GM12872 (cell line): Measurements from ENCODE around the gene GABRB1.

ENCODE experiments used
- TF ChIP-seq, protein P1 (sequence below): IDR thresholded peaks from 3 replicates; pipeline ENCODE4 v1.5.1; 2011; ENCODE audit warnings: low read depth, mild to moderate bottlenecking, low read length, moderate library complexity; ENCODE audit not compliant: insufficient read depth

The GABRB1 gene

DNA sequence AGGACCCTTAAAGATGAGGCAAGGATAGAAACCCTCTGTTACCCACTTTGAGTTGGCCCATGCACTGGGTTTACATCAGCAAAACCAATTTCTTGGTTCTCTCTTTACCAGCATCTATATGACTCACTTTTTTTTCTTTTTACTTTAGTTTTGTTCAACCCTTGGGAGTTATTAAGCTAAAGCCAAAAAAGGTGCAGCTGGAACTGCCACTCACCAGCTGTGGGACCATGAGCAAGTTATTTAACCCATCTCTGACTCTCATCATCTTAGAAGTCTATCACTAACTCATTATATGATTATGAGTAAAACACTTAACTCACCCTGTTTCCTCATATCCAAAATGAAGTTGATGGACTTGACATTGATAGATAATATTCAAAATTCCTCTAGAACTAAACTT is 53.4 kb downstream of the GABRB1 start:
- TF ChIP-seq, protein P1, sequence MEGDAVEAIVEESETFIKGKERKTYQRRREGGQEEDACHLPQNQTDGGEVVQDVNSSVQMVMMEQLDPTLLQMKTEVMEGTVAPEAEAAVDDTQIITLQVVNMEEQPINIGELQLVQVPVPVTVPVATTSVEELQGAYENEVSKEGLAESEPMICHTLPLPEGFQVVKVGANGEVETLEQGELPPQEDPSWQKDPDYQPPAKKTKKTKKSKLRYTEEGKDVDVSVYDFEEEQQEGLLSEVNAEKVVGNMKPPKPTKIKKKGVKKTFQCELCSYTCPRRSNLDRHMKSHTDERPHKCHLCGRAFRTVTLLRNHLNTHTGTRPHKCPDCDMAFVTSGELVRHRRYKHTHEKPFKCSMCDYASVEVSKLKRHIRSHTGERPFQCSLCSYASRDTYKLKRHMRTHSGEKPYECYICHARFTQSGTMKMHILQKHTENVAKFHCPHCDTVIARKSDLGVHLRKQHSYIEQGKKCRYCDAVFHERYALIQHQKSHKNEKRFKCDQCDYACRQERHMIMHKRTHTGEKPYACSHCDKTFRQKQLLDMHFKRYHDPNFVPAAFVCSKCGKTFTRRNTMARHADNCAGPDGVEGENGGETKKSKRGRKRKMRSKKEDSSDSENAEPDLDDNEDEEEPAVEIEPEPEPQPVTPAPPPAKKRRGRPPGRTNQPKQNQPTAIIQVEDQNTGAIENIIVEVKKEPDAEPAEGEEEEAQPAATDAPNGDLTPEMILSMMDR, result no peak

DNA sequence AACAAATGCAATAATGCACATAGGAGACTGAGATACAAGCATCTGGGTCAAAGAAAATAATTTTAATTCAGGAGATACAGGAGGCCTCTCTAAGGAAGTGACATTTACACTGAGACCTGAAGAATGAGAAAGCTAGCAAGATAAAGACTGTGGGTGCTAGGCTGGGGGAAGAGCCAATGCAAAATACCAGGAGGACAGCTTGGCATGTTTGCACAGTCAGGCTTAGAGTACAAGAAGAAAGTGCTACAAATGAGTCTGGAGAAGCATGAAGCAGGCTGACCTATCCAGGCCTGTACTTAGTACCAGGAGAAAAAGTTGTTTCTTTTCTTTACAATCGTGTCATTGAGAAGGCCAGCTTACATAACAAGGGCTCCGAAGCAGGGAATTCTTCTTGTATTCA is 56.9 kb downstream of the GABRB1 start:
- TF ChIP-seq, protein P1, result no peak

DNA sequence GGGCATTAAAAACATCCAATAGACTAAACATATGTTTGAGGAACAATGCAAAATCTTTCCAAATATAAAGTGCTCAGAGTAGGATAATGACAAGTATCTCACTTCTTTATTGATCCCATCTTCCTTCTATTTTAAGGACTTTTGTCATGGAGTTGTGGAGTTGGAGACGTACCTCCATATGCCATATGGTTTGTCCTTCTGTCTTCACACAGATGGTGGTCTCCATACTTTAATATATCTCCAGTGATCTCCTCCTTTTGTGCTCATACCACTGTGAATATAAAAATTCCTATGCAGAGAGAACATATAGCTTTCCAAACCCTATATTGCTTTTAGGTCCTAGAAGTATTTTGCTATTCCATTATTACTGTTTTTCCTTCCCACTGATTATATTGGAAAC is 64.5 kb downstream of the GABRB1 start:
- TF ChIP-seq, protein P1, result no peak

DNA sequence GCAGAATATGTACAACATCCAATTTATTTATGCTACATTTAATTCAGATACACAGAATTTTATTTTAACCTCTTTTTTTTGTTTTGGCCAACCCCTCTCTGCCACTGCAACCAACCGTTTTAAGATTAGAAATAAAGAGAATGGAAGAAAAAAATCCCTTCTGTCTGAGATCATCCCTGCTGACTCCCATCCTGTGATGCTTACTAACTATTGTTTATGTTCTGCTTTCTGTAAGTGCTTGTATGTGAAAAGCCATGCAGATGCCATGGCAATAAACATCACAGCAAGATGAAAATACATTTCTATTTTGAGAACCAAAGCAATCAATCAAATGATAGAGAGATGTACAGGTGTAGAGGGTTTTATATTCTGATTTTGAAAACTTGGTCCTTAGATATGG is 70.1 kb downstream of the GABRB1 start:
- TF ChIP-seq, protein P1, result no peak

DNA sequence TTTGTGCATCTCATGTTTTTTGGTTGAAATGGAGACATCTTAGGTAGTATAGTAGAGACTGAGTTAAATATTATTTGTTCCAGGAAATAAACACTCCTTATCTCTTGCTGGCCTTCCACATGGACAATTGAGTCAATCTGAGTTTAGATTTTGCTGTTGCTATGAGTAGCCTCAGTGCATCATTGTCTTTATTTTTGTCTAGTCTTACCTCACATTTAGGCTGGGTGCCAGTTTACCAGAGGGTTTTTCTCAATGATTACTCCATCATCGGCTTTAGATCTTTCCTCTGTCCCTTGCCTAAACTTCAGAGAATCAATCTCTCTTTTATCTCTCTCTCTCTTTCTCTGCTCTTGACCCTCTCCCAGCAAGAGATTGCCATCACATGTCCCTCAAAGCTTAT is 73.6 kb downstream of the GABRB1 start:
- TF ChIP-seq, protein P1, result no peak

DNA sequence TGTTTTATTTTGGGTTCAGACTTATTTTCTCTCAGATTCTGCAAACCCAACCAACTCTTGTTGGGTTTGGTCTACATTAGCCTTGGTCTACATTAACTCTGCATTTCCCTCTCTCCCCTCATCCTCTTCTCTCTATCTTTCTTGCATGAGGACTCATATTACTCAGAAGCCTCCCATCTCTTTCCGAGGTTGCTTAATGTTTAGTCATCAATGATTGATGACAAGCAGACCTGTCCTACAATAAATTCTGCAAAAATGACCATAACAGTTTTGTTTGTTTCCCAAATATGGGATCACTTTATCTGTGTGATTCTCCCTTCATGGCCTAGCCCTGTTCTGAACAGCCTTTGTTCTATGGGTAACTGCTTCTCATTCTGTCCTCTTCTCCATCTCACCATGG is 75.2 kb downstream of the GABRB1 start:
- TF ChIP-seq, protein P1, result no peak

DNA sequence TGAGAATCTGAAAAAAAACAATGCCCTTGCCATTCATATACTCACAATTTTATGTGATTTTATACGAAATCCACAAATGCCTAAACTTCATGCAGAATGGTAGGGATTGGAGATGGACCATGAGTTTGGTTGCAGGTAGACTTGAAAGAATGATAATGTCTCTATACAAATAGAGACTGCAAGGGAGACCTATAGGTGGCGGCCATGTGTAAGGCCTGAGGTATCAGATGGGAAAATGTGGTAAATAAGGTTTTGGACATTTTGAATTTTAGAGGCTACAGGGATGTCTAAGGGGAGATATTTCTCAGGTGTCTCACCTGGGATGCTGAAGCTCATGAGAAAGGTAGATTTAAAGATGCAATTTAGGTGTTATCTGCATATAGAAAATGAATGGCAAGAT is 78.0 kb downstream of the GABRB1 start:
- TF ChIP-seq, protein P1, result no peak
